ENCODE measurements around the gene TPSD1.
"Not testable (repeated sequence)": the region's sequence is repeated elsewhere in the genome, so short reads cannot be mapped to it uniquely, and the experiment has no call there.

The TPSD1 gene

GRCh38 chr16:1262846-1263221 is 7.0 kb downstream of the TPSD1 start:
- DNase-seq (ENCODE audit: low read depth in 2 of 2) = no peak

GRCh38 chr16:1263591-1264344 is 7.9 kb downstream of the TPSD1 start:
- DNase-seq (ENCODE audit: low read depth in 2 of 2) = no peak

GRCh38 chr16:1264345-1265089 is 8.6 kb downstream of the TPSD1 start:
- DNase-seq (ENCODE audit: low read depth in 2 of 2) = no peak

GRCh38 chr16:1265090-1265630 is 9.3 kb downstream of the TPSD1 start:
- DNase-seq (ENCODE audit: low read depth in 2 of 2) = no peak

- DNase-seq (ENCODE audit: low read depth in 2 of 2) = no peak
Measured at GRCh38 chr16:1265826-1266225, 10.0 kb downstream of the TPSD1 start.

GRCh38 chr16:1269418-1269817 is 13.5 kb downstream of the TPSD1 start:
- DNase-seq (ENCODE audit: low read depth in 2 of 2) = not testable (repeated sequence)

GRCh38 chr16:1271380-1271723 is 15.5 kb downstream of the TPSD1 start:
- DNase-seq (ENCODE audit: low read depth in 2 of 2) = no peak

GRCh38 chr16:1271724-1272413 is 16.0 kb downstream of the TPSD1 start:
- not testable (repeated sequence) for DNase-seq (ENCODE audit: low read depth in 2 of 2)

- no peak for DNase-seq (ENCODE audit: low read depth in 2 of 2)
Measured at GRCh38 chr16:1272453-1273198, 16.8 kb downstream of the TPSD1 start.

- no peak for DNase-seq (ENCODE audit: low read depth in 2 of 2)
Measured at GRCh38 chr16:1273816-1274215, 17.9 kb downstream of the TPSD1 start.

GRCh38 chr16:1274767-1275166 is 18.9 kb downstream of the TPSD1 start:
- DNase-seq (ENCODE audit: low read depth in 2 of 2) = no peak

- DNase-seq (ENCODE audit: low read depth in 2 of 2) = no peak
Measured at GRCh38 chr16:1275791-1276579, 20.1 kb downstream of the TPSD1 start.

- no peak for DNase-seq (ENCODE audit: low read depth in 2 of 2)
Measured at GRCh38 chr16:1276580-1276878, 20.7 kb downstream of the TPSD1 start.

- no peak for DNase-seq (ENCODE audit: low read depth in 2 of 2)
Measured at GRCh38 chr16:1277151-1277598, 21.3 kb downstream of the TPSD1 start.

GRCh38 chr16:1277617-1278282 is 21.9 kb downstream of the TPSD1 start:
- no peak for DNase-seq (ENCODE audit: low read depth in 2 of 2)

- no peak for DNase-seq (ENCODE audit: low read depth in 2 of 2)
Measured at GRCh38 chr16:1278477-1278876, 22.6 kb downstream of the TPSD1 start.

GRCh38 chr16:1279081-1279944 is 23.4 kb downstream of the TPSD1 start:
- DNase-seq (ENCODE audit: low read depth in 2 of 2) = no peak

- no peak for DNase-seq (ENCODE audit: low read depth in 2 of 2)
Measured at GRCh38 chr16:1279945-1280589, 24.2 kb downstream of the TPSD1 start.

- no peak for DNase-seq (ENCODE audit: low read depth in 2 of 2)
Measured at GRCh38 chr16:1280783-1281182, 24.9 kb downstream of the TPSD1 start.
